T1000 (cell line): ENCODE results near the gene CST4.
"Not testable (repeated sequence)": the region's sequence is repeated elsewhere in the genome, so short reads cannot be mapped to it uniquely, and the experiment has no call there.

ENCODE experiments used
- DNase-seq: peaks from one replicate; lab custom pipeline; 2025; ENCODE audit warnings: mixed read lengths; lab: John Stamatoyannopoulos, UW

Gene CST4, protein sequence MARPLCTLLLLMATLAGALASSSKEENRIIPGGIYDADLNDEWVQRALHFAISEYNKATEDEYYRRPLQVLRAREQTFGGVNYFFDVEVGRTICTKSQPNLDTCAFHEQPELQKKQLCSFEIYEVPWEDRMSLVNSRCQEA

GRCh38 chr20:23688684-23689398 is at the start of gene CST4:
CST4 (minus strand) TSS chr20:23689038; CDS start chr20:23688969, 69 bp downstream.
- not testable (repeated sequence) for DNase-seq

- not testable (repeated sequence) for DNase-seq
Observed at GRCh38 chr20:23735391-23735790, 46.6 kb upstream of the CST4 start.

- not testable (repeated sequence) for DNase-seq
Observed at GRCh38 chr20:23734949-23735348, 46.1 kb upstream of the CST4 start.

- DNase-seq = not testable (repeated sequence)
Observed at GRCh38 chr20:23734440-23734839, 45.6 kb upstream of the CST4 start.

DNA sequence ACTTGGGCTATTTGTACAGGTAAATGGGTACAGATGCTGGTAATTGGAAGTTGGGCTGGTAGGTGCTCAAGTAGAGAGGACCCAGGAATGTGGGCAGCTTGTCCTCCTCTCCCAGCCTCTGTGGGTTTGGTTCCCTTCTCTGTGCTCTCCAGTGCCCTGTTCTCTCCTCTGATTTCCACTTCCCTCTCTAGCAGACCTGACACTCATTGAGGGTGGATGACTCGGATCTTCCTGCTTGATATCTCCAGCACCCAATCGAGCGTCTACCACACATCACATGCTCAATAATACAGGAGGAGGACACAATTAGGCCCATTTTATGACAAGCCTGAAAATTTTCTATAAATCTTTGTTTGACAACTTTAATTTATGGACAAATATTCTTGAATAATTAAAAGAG is 38.2 kb upstream of the CST4 start:
- DNase-seq = no peak

GRCh38 chr20:23725102-23725501 is 36.3 kb upstream of the CST4 start:
- DNase-seq = no peak

GRCh38 chr20:23723659-23724307 is 34.9 kb upstream of the CST4 start:
- DNase-seq = not testable (repeated sequence)

DNA sequence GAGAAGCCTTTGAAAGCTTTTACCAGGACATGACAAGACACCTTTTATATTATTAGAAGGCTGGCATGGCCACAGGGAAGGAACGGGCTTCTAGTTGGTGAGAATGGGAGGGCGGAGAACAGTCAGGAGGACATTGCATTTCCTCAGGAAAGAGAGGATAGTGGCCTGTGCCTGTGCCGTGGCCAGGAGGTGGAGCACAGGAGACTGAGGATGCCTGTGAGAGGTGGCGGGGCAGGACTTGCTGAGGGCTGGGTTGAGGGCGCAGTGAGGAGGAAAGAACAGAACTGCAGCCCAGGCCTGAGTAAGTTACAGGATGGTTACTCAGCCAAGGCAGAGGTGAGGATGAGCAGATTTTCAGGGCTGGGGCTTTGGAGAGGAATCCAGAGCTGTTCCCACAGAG is 34.0 kb upstream of the CST4 start:
- DNase-seq = not testable (repeated sequence)

- DNase-seq = no peak
Observed at GRCh38 chr20:23721962-23722361, 33.1 kb upstream of the CST4 start.

DNA sequence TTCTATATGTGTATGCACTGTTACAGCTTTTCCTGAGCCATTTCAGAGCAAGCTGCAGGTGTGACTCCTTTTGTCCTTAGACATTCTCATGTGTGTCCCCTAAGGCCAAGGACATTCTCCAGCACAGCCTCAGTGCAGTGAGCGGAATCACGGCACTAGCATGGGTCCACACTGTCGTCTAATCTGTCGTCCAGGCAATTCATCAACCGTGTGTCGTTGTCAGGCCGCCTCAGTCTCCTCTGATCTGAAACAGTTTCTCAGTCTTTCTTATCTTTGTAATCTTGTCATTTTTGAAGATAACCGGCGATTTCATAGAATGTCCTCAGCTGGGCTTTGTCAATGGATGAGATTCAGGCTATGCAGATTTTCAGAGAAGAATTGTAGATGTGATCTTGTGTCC is 30.5 kb upstream of the CST4 start:
- not testable (repeated sequence) for DNase-seq

GRCh38 chr20:23711778-23712177 is 22.9 kb upstream of the CST4 start:
- not testable (repeated sequence) for DNase-seq

DNA sequence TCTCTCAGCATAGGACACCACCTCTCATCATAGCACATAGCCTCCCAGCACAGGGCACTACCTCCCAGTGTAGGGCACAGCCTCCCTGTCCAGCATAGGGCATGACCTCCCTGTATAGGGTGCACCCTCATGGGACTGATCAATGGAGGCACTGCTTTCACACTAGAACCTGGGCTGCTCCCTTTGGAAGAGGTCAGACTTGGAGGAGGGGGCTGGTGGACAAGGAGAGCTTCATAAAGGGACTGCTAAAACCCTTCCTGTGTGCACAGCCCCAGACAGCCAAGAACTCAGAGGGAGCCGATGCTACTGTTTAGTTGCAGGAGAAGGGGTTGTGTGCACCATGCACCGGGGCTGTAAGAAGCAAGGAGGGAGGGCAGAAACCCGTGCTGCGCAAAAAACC is 21.9 kb upstream of the CST4 start:
- no peak for DNase-seq

- no peak for DNase-seq
Observed at GRCh38 chr20:23705895-23706294, 17.1 kb upstream of the CST4 start.

DNA sequence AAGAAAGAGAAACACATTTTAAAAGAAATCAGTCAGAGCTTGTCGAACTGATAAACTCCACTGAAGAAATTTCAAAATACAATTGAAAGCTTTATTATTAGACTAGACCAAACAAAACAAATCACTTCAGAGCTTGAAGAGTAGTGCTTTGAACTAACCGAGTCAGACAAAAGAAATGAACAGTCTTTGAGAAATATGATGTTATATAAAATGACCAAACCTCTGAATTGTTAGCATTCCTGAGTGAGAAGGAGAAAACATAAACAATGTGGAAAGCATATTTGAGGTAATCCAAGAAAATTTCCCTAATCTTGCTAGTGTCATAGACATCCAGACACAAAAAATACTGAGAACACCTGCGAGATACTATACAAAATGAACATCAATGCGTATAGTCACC is 13.2 kb upstream of the CST4 start:
- DNase-seq = no peak

DNA sequence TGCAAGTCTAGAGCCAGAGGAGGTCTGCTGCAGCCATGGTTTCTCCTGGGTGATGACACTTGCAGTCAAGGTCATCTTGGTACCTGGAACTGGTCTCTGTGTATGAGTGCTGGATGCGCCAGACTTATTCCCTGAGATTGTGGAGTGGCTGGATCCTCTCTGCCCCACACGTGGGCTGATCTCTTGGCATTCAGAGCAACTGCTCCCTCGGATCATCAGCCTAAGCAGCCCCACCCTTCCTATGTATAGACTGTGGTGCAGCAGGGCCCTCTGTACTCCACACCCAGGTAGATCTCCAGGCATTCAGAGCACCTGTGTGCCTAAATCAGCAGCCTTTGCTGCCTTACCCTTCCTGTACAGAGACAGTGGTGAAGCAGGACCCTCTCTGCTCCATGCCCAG is 12.1 kb upstream of the CST4 start:
- DNase-seq = no peak

- no peak for DNase-seq
Observed at GRCh38 chr20:23697947-23698346, 9.1 kb upstream of the CST4 start.

- DNase-seq = not testable (repeated sequence)
Observed at GRCh38 chr20:23695068-23695395, 6.2 kb upstream of the CST4 start.

GRCh38 chr20:23694178-23695067 is 5.6 kb upstream of the CST4 start:
- not testable (repeated sequence) for DNase-seq

- not testable (repeated sequence) for DNase-seq
Observed at GRCh38 chr20:23692725-23693619, 4.1 kb upstream of the CST4 start.

DNA sequence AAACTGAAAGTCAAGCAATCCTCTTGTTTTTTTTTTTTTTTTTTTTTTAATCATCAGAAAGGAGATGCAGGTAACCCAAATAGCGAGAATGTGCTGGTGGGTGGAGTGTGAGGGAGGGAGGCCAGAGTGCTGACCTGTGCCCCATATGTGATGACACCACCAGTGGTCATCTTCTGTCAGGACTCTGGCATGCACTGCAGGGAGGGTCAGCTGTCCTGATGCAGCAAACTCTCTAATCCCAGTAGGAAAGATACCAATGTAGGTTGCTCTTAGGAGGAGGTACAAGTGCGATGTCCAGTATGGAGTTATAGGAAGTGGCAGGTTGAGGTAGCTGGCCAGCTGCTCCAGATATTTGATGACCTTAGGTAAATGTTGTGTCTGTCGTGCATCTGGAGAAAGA is 2.8 kb upstream of the CST4 start:
- no peak for DNase-seq

GRCh38 chr20:23690581-23690980 is 1.7 kb upstream of the CST4 start:
- no peak for DNase-seq

DNA sequence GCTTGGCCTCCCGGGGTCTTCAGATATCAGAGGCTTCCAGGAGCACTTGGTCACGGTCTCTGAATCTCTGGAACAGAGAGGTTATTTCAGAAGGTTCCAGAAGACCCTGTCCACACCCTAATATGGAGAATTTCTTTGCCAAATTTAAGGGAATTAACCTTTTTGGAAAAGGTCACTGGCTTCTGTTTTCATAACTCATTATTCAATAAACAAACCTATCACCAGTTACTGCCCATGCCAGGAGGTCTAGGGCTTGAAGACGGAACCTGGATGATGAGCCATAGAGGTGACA is 507 bp upstream of the CST4 start:
- no peak for DNase-seq
